HG03460 (cell line): ENCODE results near the gene STK32C.
"Not testable (repeated sequence)": the region's sequence is repeated elsewhere in the genome, so short reads cannot be mapped to it uniquely, and the experiment has no call there.

Source experiments
- ATAC-seq: cut with Tn5 transposase; IDR thresholded peaks from one replicate; pipeline ENCODE4 v1.9.1; 2021; ENCODE audit not compliant: unreplicated experiment

Gene STK32C

GRCh38 chr10:132220996-132221395 is 86.8 kb downstream of the STK32C start:
- ATAC-seq = not testable (repeated sequence)

DNA sequence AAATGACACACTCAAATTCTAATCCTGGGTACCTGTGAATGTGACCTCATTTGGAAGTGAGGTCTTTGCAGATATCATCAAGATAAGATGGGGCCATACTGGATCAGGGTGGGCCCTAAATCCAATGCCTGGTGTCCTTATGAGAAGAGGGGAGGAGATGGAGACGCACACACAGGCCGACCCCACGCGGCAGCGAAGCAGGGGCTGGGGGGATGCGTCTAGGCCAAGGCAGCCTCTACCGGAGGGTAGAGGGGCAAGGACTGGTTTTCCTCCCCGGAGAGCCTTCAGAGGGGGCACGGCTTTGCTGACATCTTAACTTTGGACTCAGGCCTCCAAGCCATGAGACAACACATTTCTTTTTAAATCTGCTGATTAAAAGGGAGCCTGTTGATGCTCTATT is 87.7 kb downstream of the STK32C start:
- no peak for ATAC-seq

GRCh38 chr10:132219486-132219885 is 88.3 kb downstream of the STK32C start:
- ATAC-seq = no peak

GRCh38 chr10:132216441-132216840 is 91.3 kb downstream of the STK32C start:
- ATAC-seq = not testable (repeated sequence)

GRCh38 chr10:132213917-132214316 is 93.8 kb downstream of the STK32C start:
- ATAC-seq = no peak

GRCh38 chr10:132212816-132213215 is 94.9 kb downstream of the STK32C start:
- no peak for ATAC-seq

DNA sequence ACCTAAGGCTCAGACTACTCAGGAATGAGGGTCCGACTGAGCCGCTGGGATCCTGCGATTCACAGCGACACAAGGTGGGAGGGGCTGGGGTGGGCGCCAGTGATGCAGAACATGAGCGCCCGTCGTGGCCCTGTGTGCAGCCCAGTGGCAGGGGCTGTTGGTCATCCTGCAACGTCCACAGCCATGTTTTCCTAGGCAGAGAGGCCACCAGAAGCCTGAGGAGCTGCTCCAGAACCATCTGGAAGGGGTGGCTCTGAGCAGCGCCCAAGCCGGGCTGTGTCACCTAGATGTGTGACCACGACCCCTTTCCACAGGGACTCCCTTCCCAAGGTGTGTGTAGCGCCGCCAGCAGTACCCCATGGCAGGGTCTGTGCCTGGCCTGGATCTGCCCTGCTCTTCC is 96.5 kb downstream of the STK32C start:
- no peak for ATAC-seq

- ATAC-seq = no peak
Measured at GRCh38 chr10:132210766-132211165, 97.0 kb downstream of the STK32C start.

DNA sequence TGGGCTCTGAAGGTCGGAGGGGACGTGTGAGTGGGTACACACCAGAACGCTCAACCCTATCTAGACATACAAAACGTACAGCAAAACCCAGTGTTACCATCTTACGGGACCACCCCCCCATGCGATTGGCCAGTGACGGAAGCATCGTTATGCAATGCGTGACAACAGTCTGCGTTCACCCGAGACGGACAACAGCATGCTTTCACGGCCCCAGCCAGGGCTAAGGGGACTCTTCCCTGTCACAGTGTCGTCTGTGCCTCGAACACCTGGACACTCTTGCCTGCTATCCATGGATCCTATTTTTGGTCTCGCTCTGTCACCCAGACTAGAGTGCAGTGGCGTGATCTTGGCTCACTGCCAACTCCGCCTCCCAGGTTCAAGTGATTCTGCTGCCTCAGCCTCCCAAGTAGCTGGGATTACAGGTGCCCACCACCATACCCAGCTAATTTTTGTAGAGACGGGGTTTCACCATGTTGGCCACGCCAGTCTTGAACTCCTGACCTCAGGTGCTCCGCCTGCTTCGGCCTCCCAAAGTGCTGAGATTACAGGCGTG is 97.7 kb downstream of the STK32C start:
- ATAC-seq = no peak

DNA sequence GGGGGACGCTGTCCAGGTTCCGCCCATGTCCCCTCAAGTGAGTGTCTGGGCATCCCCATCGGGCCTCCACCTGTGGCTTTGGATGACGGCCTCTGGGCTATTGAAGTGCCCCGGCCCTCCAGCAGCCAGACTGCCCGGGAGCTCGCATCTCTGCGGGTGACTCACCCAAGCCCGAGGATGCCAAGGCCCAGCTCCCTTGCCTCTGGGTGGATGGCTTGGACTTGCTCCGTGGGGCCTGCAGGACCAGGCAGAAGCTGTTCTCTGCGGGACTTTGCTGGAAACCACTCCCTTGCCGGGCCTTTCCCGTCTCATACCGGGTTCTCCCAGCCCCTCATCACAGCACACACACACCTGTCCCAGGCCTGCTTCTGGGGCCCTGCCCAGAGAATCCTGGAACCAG is 98.6 kb downstream of the STK32C start:
- no peak for ATAC-seq

GRCh38 chr10:132208462-132209050 is 99.2 kb downstream of the STK32C start:
- no peak for ATAC-seq

- no peak for ATAC-seq
Measured at GRCh38 chr10:132207536-132208461, 100.0 kb downstream of the STK32C start.

DNA sequence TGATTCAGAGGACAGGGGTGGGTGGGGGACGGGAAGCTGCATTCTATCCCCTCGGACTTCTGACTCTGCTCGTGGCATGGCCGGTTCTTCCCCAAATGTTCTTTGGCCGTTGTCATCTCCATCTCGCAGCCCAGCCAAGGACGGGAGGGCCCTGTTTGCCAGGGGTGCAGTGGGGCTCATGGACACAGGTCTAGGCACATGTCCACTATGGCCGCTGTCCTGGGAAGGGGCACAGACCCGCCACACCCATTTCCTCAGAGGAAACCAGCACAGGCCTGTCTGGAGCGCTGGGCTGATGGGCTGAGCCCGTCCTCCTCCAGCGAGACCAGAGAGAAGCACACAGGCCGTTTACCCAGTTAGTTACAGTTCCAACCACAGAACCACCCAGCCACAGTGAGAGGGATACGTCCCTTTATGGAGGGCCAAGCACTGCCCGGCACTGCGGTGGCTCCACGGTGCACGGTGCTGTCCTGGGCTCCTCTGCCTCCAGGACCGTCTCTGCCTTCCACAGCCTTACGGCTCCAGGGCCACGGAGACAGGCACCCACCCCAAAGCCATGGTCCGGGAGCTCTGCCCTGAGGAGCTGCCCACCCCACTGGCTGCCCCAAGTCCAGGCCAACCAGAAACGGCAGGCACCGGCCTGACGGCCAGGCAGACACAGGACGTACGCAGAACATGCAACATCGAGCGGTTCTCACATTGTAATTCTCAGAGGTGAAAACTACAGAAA is 100.8 kb downstream of the STK32C start:
- no peak for ATAC-seq

DNA sequence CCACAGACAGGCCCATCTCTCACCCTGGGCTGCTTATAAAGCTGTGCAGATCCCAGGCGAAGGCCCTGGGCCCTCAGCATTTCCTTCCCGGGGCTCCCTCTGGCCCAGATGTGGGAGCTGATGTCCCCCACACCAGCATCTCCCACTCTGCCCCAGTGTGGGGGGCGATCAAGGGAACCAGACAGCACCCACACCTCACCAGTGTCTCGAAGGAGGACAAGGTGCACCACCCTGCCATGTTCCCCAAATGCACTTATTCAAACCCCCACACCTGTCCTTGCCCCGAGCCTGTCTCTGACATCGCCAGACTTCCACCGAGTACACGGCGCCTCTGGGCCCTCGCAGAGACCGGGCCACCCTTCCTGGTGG is 101.4 kb downstream of the STK32C start:
- ATAC-seq = no peak

DNA sequence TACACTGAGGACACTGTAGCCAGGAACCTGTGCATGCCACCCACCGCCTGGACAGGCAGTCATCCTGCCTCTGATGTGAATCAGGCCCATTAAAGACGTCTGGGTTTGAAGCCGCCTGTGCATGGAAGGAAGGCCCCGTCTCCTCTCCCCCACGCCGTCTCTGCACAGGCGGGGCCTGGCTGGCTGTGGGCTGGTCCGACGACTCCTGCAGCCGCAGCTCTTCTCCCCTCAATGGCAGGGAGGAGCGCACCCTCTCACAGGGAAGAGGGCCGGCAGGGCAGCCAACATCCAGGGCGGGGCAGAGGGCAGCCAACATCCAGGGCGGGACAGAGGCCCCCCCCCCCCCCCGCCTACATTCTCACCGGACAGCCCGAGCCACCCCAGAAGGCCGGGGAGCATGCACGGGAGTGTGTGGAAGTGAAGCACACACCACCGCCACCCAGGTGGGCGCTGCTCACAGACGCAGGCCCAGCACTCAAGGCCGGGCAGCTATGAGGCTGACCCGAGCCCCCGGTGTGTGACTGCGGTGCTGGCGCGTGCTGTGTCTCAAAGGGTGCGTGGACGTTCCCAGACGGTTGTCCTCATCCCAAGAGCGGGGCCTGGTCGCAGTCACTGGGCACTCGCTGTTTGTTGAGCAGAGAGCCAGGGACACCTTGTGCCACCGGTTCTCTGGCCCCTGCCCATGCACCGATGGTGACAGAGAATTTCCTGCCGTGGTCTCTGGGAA is 101.9 kb downstream of the STK32C start:
- no peak for ATAC-seq

GRCh38 chr10:132204781-132205473 is 102.8 kb downstream of the STK32C start:
- ATAC-seq = no peak

GRCh38 chr10:132204078-132204780 is 103.5 kb downstream of the STK32C start:
- ATAC-seq = no peak

DNA sequence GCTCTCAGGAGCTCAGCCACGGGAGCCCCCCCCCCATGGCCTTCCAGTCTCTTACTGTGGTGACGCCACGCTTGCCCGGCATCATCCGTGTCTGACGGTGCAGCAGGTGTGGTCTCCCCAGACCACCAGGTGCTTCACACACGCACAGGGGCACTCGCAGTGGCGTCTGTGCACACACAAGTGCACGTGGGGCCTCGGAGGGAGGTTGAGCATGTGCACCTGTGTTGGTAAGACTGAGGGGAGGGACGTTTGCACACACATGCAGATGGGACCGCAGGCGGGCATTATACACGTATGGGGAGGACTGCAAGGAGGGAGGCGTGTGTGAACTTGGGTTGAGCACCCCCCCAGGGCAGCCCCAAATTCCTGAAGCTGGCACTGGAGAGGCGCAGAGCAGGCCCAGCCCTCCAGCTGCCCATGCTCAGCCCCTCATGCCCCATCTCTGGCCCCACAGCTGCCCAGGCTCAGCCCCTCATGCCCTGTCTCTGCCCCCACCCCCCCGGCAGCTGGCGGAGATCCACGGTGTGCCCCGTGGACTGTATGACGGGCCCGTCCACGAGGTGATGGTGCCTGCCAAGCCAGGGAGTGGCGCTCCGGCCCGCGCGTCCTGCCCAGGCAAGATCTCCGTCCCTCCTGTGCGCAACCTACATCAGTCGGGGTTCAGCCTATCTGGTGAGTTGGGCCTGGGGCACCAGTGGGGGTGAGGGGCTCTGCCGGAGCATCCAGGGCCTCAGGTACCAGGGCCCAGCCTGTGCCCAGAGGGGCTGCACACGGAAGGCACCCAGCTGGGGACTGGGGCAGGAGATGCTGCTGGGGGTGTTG is 104.3 kb downstream of the STK32C start:
- no peak for ATAC-seq
